Spinal cord (tissue), 10 donors: ENCODE results near the gene TBXT. TPM values are rescaled to one million over a fixed set of nuclear protein-coding genes. Genes with fewer than 3 reads are reported as not detected.
A peak's percentile ranks its signal among the peaks of the same experiment; 100 is the strongest.
"Not testable (repeated sequence)": the region's sequence is repeated elsewhere in the genome, so short reads cannot be mapped to it uniquely, and the experiment has no call there.

Experiments
- DNase-seq, 6 donors: peaks; one replicate each; pipeline versions ENCODE4 v3.0.0 to v3.0.0-alpha.2; 2013 to 2015; ENCODE audit warnings: low spot score in 6 of 6, low read depth in 4 of 6
- H3K27ac ChIP-seq: one replicate; pipeline ENCODE4 v1.5.1; 2013; ENCODE audit warnings: low read depth, low read length, control low read depth
- H3K27me3 ChIP-seq: one replicate; pipeline ENCODE4 v1.6.1; 2013; ENCODE audit warnings: low read length; ENCODE audit not compliant: control insufficient read depth, insufficient read depth
- H3K36me3 ChIP-seq: one replicate; pipeline ENCODE4 v1.6.1; 2013; ENCODE audit warnings: low read length; ENCODE audit not compliant: control insufficient read depth, insufficient read depth
- H3K4me1 ChIP-seq: one replicate; pipeline ENCODE4 v1.6.1; 2013; ENCODE audit warnings: low read length; ENCODE audit not compliant: control insufficient read depth, insufficient read depth
- H3K4me3 ChIP-seq: one replicate; pipeline ENCODE4 v1.5.1; 2013; ENCODE audit warnings: low read depth, low read length, control low read depth
- H3K9me3 ChIP-seq: one replicate; pipeline ENCODE4 v1.6.1; 2013; ENCODE audit warnings: low read length; ENCODE audit not compliant: control insufficient read depth, insufficient read depth
- WGBS: methylation state at CpG from one replicate; pipeline ENCODE4 v1.1.5; 2013; ENCODE audit warnings: missing lambda C conversion rate; ENCODE audit not compliant: insufficient coverage; 5-methylcytosine and 5-hydroxymethylcytosine counted together
- polyA plus RNA-seq, 2 donors: library from polyadenylated mRNA; unstranded; fragments of 120-200 nt; gene quantifications; one replicate each; pipeline ENCODE4 v1.2.1, GENCODE V29; 2013; ENCODE audit not compliant: insufficient read length in 2 of 2
- total RNA-seq, 2 donors: library from RNA; depleted of rRNA in 1 of 2; stranded (reverse); fragments of 120-200 nt in 1 of 2; fragments of >200 nt in 1 of 2; gene quantifications; one replicate each; pipeline versions ENCODE4 v1.2.3 to v1.2.4, GENCODE V29; 2013 to 2014
- donor health status: healthy.

Gene TBXT
- total and polyA plus RNA-seq, 4 donors = not detected

DNA sequence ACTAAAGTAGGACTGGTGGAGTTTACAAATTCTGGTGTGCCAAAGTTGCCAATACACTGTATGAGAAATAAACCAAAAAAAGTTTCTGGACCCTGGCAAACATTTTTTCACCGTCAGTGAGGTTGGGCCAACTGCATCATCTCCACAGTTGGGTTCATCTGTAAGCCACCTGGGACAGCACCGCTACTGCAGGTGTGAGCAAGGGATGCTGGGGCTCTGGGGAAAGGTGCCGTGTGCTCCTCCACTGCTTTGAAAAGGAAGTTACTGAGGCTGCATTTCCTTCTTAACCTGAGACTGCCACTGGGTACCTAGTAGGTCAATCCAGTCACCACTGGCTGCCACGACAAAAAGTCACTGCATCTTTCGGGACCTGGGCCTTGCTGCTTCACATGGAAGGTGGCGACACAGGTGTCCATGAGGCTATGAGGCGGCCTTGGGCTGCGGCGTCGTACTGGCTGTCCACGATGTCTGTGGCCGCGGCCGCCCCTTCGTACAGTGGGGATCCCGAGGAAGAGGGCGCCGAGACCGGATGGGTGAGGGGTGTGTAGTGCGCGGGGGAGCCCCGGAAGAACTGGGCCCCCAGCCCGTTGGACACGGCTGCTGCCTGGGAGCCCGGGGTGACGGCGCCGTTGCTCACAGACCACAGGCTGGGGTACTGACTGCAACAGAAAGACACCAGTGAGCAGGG lies 9.6 kb downstream of the TBXT start:
- Histone ChIP-seq H3K9me3 (no peaks in the 10 kb centered on the region), H3K4me1 (no peaks in the 10 kb centered on the region), H3K4me3 (no peak overlapping the region), H3K27ac (no peak overlapping the region), H3K36me3 (no peaks in the 10 kb centered on the region), H3K27me3 (peaks cover 4% of the 10 kb centered on the region)
- no peak for DNase-seq
- WGBS = 91% methylated on average over 27 of the region's 28 CpGs

DNA sequence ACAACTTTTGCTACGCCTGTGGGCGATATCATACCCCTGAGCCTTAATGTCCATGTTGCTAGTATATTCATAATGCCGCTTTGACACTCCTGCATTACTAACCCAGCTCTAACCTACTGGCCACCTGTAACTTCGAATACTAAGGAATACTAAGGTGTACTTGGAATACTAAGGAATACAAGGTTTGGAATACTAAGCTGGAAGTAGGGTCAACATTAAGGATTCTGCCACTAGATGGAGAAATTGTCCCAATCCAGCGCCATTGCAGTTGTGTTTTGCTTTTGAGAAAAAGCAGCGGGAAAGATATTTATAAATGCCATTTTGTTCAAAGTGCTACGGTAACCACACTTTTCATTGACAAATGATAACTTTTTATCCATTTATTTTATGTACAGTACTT lies 10.7 kb downstream of the TBXT start:
- Histone ChIP-seq H3K9me3 (no peaks in the 10 kb centered on the region), H3K4me3 (no peak overlapping the region), H3K27ac (no peak overlapping the region), H3K27me3 (no peaks in the 10 kb centered on the region), H3K4me1 (no peaks in the 10 kb centered on the region), H3K36me3 (no peaks in the 10 kb centered on the region)
- WGBS = no CpG with 5 or more reads among the region's 7 CpGs
- DNase-seq = peak in 5 of 6 donors; percentile 35 to 87 (median 40)

DNA sequence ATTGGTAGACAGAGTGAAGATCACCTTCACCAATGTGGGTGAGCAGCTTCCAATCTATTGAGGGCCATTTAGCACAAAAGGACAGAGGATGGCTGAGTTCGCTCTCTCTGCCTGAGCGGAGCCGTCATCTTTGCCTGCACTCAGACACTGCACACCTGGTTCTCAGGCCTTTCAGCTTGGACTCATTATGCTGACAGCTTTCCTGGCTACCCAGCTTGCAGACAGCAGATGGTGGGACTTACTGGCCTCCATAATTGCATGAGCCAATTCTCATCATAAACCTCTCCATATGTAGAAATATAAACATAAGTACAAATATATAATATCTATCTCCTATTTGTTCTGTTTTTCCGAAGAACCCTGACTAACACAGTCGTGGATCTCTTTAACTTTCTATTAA lies 13.7 kb downstream of the TBXT start:
- no peaks in the 10 kb centered on the region for H3K4me1 ChIP-seq
- DNase-seq = peak in 1 of 6 donors; percentile 57
- H3K9me3 ChIP-seq = no peaks in the 10 kb centered on the region
- H3K27me3 ChIP-seq = no peaks in the 10 kb centered on the region
- no peak overlapping the region for H3K4me3 ChIP-seq
- no peaks in the 10 kb centered on the region for H3K36me3 ChIP-seq
- no peak overlapping the region for H3K27ac ChIP-seq
- whole genome bisulfite sequencing = 70% methylated on average over 2 of the region's 5 CpGs

DNA sequence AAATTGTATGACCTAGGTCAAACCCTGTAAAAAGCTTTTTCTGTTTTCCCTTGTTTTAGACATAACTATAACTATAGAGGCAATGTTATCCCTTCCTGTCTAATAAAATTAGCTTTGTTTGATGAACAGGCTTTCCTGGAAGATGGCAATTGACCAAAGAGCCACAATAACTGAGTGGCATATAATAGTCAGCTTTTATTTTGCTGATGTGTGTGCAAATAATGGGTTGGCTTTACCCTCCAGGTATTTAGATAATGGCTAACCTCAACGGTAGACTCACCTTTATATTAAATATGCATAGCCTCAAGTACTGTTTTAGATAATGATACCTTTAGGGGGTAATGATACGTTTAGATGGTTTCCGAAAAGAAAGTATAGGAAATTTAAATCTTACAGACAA lies 15.0 kb downstream of the TBXT start:
- DNase-seq = no peak
- no peaks in the 10 kb centered on the region for H3K9me3 ChIP-seq
- H3K4me1 ChIP-seq = no peaks in the 10 kb centered on the region
- no peak overlapping the region for H3K4me3 ChIP-seq
- no peaks in the 10 kb centered on the region for H3K27me3 ChIP-seq
- no peak overlapping the region for H3K27ac ChIP-seq
- no peaks in the 10 kb centered on the region for H3K36me3 ChIP-seq
- WGBS = no CpG with 5 or more reads among the region's 3 CpGs

DNA sequence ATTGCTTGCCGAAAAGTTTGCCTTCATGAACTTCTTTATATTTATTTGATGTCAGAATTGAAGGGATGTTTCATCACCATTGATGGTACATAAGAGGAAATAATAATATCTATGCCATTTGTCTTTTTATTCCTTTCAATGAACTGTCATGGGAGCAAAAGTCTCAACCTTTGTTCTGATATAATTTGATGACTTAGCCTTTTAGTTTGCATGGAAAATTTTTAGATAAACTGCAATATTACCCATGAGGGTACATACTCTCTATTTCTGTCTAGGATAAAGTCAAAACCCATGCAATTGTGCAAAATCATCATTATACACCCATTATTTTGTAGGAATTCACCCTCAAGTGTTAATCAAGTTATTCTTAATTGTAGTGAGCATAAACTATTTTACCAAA lies 15.9 kb downstream of the TBXT start:
- no CpG with 5 or more reads among the region's 1 CpG for WGBS
- Histone ChIP-seq H3K4me1 (no peaks in the 10 kb centered on the region), H3K36me3 (no peaks in the 10 kb centered on the region), H3K27me3 (no peaks in the 10 kb centered on the region), H3K27ac (no peak overlapping the region), H3K4me3 (no peak overlapping the region), H3K9me3 (no peaks in the 10 kb centered on the region)
- no peak for DNase-seq

DNA sequence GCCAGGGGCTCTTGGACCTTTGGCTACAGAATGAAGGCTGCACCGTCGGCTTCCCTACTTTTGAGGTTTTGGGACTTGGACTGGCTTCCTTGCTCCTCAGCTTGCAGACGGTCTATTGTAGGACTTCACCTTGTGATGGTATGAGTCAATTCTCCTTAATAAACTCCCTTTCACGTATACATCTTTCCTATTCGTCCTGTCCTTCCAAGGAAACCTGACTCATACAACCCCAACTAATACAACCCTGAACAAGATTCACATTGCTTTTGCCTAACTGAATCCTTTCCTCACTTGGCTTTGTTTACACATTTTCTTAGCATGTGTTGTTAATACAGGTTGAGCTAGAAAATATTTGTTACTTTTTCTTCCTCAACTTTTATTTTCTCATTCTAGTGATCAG lies 21.9 kb downstream of the TBXT start:
- 90% methylated on average over 2 of the region's 5 CpGs for WGBS
- DNase-seq = no peak
- H3K4me1 ChIP-seq = no peaks in the 10 kb centered on the region
- H3K9me3 ChIP-seq = no peaks in the 10 kb centered on the region
- no peak overlapping the region for H3K27ac ChIP-seq
- H3K36me3 ChIP-seq = no peaks in the 10 kb centered on the region
- no peaks in the 10 kb centered on the region for H3K27me3 ChIP-seq
- H3K4me3 ChIP-seq = no peak overlapping the region

DNA sequence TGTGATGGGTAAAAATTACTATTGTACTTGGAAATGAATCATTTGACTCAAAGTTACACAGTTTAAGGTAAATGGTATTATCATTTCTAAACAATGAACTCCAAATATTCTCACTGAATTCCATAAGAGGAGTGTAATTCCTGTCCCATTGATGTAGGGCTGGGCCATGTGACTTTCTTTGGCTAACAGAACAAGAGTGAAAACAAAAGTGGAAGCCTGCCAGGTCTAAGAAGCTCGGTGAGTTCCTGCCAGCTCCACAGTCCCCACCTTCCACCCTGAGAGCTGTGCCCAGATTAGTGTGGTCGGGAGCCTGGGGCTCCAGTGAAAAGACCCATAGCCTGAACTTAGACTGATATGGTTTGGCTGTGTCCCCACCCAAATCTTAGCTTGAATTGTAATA lies 24.6 kb downstream of the TBXT start:
- Histone ChIP-seq H3K36me3 (no peaks in the 10 kb centered on the region), H3K4me1 (no peaks in the 10 kb centered on the region), H3K27me3 (no peaks in the 10 kb centered on the region), H3K4me3 (no peak overlapping the region), H3K27ac (no peak overlapping the region), H3K9me3 (no peaks in the 10 kb centered on the region)
- WGBS = no CpG with 5 or more reads among the region's 2 CpGs
- no peak for DNase-seq

DNA sequence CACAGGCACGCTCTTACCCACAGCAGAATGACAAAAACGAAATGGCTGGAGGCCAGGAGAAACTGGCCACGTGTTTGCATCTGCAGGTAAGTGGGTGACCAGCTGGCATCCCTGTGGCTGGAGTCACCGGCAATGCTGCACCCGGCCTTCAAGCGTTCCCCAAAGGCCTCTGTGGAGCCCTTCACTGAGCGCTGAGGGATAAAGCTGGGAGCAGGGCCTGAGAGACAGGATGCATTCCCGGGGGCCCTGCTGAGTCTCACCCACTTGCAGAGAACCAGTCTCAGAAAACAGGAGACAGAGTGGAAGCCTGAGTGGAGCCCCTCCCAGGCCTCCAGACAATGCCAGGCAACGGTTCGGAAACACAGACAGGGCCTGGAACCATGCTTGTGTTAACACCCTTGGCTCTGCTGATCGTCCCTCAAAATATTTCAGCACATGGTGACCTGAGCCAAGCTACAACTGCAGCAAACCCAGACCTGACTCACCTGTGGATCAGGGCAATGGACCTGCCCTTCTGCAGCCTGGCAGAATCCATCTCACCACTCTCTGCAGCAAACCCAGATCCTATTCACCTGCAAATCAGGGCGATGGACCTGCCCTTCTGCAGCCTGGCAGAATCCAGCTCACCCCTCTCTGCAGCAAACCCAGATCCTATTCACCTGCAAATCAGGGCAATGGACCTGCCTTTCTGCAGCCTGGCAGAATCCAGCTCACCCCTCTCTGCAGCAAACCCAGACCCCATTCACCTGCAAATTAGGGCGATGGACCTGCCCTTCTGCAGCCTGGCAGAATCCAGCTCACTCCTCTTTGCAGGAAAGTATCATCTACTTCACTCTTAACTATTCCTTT lies 39.8 kb downstream of the TBXT start:
- no peaks in the 10 kb centered on the region for H3K36me3 ChIP-seq
- no peaks in the 10 kb centered on the region for H3K27me3 ChIP-seq
- 77% methylated on average over 13 of the region's 13 CpGs for WGBS
- H3K4me3 ChIP-seq = no peak overlapping the region
- no peak overlapping the region for H3K27ac ChIP-seq
- DNase-seq = no peak
- no peaks in the 10 kb centered on the region for H3K4me1 ChIP-seq
- no peaks in the 10 kb centered on the region for H3K9me3 ChIP-seq

DNA sequence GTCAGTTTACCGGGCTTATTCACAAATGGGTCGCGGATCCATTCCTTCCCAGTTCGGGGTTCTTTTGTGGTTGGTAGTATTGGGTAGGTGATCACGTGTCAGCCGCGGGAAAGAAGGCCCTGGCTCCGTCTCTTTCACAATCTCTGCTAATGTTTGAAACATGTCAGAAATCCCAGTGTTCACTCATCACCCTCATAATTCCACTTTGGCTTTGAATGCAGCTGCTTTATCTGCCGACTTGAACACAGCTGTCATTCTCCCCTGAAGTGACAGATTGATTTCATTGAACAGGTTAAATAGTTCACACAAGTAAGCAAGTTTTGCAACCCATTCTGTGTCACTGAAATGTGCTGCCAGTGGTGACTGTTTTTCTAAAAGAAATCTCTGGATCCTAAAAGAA lies 44.5 kb downstream of the TBXT start:
- not testable (repeated sequence) for DNase-seq, H3K27me3 ChIP-seq, H3K9me3 ChIP-seq, H3K36me3 ChIP-seq, H3K4me1 ChIP-seq, H3K27ac ChIP-seq, H3K4me3 ChIP-seq
- no CpG with 5 or more reads among the region's 9 CpGs for WGBS

DNA sequence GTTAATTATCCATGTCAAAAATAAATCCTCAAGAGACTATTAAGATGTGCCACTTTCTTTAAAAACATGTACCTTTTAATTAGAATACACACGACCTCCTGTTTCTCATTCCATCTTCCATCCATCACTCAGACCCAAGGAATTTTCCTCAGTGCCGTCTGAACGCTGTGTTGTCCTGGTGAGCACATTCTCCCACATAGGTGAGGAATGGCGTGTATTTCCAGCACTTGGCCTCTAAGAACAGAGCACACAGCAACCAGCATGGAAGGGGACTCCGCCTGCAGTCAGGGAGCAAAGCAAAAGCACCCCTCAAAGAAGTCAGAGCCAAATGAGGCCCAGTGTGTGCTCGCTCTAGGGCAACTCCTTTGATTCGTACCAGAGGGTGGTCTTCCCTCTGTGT lies 45.9 kb downstream of the TBXT start:
- Histone ChIP-seq H3K9me3 (no peaks in the 10 kb centered on the region), H3K4me3 (no peak overlapping the region), H3K4me1 (no peaks in the 10 kb centered on the region), H3K27me3 (no peaks in the 10 kb centered on the region), H3K27ac (no peak overlapping the region), H3K36me3 (no peaks in the 10 kb centered on the region)
- no peak for DNase-seq
- 83% methylated on average over 7 of the region's 7 CpGs for WGBS
